Hepatocyte (in vitro differentiated cells): Measurements from ENCODE around the gene ADGRB3. TPM values are rescaled to one million over a fixed set of nuclear protein-coding genes. Genes with fewer than 3 reads are reported as not detected.
"Not testable (repeated sequence)": the region's sequence is repeated elsewhere in the genome, so short reads cannot be mapped to it uniquely, and the experiment has no call there.

Experiments used
- DNase-seq: peaks from one replicate; pipeline ENCODE4 v3.0.0-alpha.2; 2016; ENCODE audit warnings: low spot score
- H2AFZ ChIP-seq: fragments of 200-600 bp; sonication (generic); 2 replicates; pipeline ENCODE4 v1.6.0; 2016; ENCODE audit warnings: antibody characterized with exemption, mild to moderate bottlenecking
- H3K27ac ChIP-seq: fragments of 200-600 bp; sonication (generic); 2 replicates; pipeline ENCODE4 v1.5.1; 2016; ENCODE audit warnings: mild to moderate bottlenecking
- H3K27me3 ChIP-seq: fragments of 200-600 bp; sonication (generic); 2 replicates; pipeline ENCODE4 v1.6.1; 2016
- H3K36me3 ChIP-seq: fragments of 200-600 bp; sonication (generic); replicated peaks from 2 replicates; pipeline ENCODE4 v1.5.1; 2016; ENCODE audit warnings: low read depth; ENCODE audit not compliant: insufficient read depth
- H3K4me1 ChIP-seq: fragments of 200-600 bp; sonication (generic); 2 replicates; pipeline ENCODE4 v1.5.1; 2016; ENCODE audit warnings: mild to moderate bottlenecking, moderate library complexity; ENCODE audit not compliant: insufficient read depth
- H3K4me2 ChIP-seq: fragments of 200-600 bp; sonication (generic); 2 replicates; pipeline ENCODE4 v1.6.0; 2016
- H3K4me3 ChIP-seq: fragments of 200-600 bp; sonication (generic); 2 replicates; pipeline ENCODE4 v1.5.1; 2016; ENCODE audit warnings: mild to moderate bottlenecking
- H3K79me2 ChIP-seq: fragments of 200-600 bp; sonication (generic); 2 replicates; pipeline ENCODE4 v1.6.0; 2017; ENCODE audit warnings: mild to moderate bottlenecking
- H3K9me2 ChIP-seq: fragments of 200-600 bp; sonication (generic); replicated peaks from 2 replicates; pipeline ENCODE4 v1.6.0; 2017; ENCODE audit warnings: mild to moderate bottlenecking; ENCODE audit not compliant: insufficient read depth
- H3K9me3 ChIP-seq: fragments of 200-600 bp; sonication (generic); 2 replicates; pipeline ENCODE4 v1.5.1; 2016; ENCODE audit warnings: low read depth, mild to moderate bottlenecking
- H4K20me1 ChIP-seq: fragments of 200-600 bp; sonication (generic); 2 replicates; pipeline ENCODE4 v1.6.0; 2016; ENCODE audit warnings: mild to moderate bottlenecking; ENCODE audit not compliant: insufficient read depth, poor library complexity, severe bottlenecking
- CTCF ChIP-seq: fragments of 200-600 bp; sonication (generic); IDR thresholded peaks from 2 replicates; pipeline ENCODE4 v1.5.1; 2016; ENCODE audit warnings: antibody characterized with exemption, mild to moderate bottlenecking; ENCODE audit not compliant: poor library complexity
- EZH2 ChIP-seq: fragments of 200-600 bp; sonication (generic); IDR thresholded peaks from 2 replicates; pipeline ENCODE4 v1.6.1; 2016; ENCODE audit warnings: antibody characterized with exemption, mild to moderate bottlenecking, borderline replicate concordance
- EZH2phosphoT487 ChIP-seq: fragments of 200-600 bp; sonication (generic); IDR thresholded peaks from one replicate; pipeline ENCODE4 v1.6.1; 2018; ENCODE audit warnings: antibody characterized with exemption, mild to moderate bottlenecking, low read depth, moderate library complexity; ENCODE audit not compliant: unreplicated experiment, severe bottlenecking
- WGBS: methylation state at CpG from one replicate; pipeline ENCODE4 v1.1.6; 2016; ENCODE audit warnings: low lambda C conversion rate; ENCODE audit errors: missing lambda C conversion rate; 5-methylcytosine and 5-hydroxymethylcytosine counted together
- polyA plus RNA-seq: library from polyadenylated mRNA; unstranded; fragments of >200 nt; fragmentation: Nextera tagmentation; extraction: Ambion mirVana; gene quantifications from 2 replicates; pipeline ENCODE4 v1.2.1, GENCODE V29; 2016
- total RNA-seq: library from RNA; depleted of rRNA; stranded (reverse); fragments of >200 nt; gene quantifications from 2 replicates; pipeline ENCODE4 v1.2.3, GENCODE V29; 2014

Gene ADGRB3
- total and polyA plus RNA-seq, 2 experiments from 2014 or later = 0.17 to 2.2 TPM

DNA sequence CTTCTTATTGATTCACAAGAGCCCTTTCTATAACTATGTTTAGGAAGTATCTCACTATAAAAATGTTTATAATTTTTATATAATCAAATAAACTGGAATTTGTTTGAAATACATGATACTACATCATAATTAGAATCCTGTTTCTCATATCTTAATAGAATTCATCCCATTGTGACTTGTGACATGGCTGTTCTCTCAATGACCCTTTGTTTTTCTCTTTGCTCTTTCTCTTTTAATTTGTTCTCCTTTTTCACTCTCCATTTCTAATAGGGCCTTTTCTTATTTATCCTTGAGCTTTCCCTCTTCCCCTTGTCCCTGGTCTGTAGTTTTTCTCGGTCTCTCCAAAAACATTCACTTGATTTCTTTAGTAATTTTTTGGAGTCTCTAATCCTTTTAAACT lies 111.3 kb downstream of the ADGRB3 start:
- TF ChIP-seq CTCF (no peak), EZH2 (no peak), EZH2phosphoT487 (no peak)
- no peaks in the 10 kb centered on the region for H3K9me3 ChIP-seq
- 94% methylated on average over 1 of the region's 1 CpG for WGBS

DNA sequence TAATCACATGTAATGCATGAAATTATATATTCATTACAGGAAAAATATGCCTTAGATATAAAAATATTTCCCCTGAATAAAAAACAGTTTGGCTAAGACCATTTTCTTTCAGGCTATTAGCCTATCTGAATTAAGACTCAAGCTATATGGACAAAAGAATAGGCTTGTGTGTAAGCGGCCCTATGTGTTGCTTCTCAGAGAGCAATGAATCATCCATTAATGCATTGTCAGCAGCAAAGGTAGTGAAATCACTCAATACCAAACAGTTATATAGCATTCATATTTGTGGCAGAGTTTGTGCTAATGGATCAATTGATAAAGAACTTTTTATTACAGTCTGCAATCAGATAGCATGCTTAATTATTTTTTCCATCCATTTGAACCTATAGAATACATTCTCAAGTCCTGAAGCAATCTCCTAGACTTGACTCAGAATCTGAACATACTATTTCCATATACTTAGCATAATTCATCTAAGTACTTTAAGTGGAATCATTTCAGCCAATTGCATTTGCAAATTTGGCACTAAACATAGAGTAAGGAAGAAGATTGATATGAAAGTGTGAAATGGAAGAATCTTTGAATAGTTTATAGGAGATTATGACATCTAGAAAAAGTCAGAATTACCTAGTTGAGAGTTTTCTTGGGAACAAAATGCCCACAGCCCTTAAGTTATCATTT lies 112.2 kb downstream of the ADGRB3 start:
- Histone ChIP-seq H3K27ac (no peak overlapping the region), H3K4me3 (no peak overlapping the region), H3K4me2 (no peak overlapping the region), H3K79me2 (no peaks in the 10 kb centered on the region), H3K9me3 (no peaks in the 10 kb centered on the region), H4K20me1 (no peaks in the 10 kb centered on the region), H3K36me3 (no peaks in the 10 kb centered on the region), H3K27me3 (no peaks in the 10 kb centered on the region), H3K4me1 (no peaks in the 10 kb centered on the region), H3K9me2 (no peaks in the 10 kb centered on the region), H2AFZ (no peak overlapping the region)
- TF ChIP-seq CTCF = no peak
- no peak for TF ChIP-seq EZH2
- no peak for TF ChIP-seq EZH2phosphoT487
- no peak for DNase-seq
- 78% methylated on average over 1 of the region's 1 CpG for WGBS

More for the DNA sequence above, 111.3 kb downstream of the ADGRB3 start:
- Histone ChIP-seq H3K79me2 (no peaks in the 10 kb centered on the region), H3K36me3 (no peaks in the 10 kb centered on the region), H4K20me1 (no peaks in the 10 kb centered on the region), H3K9me2 (no peaks in the 10 kb centered on the region), H3K27me3 (no peaks in the 10 kb centered on the region), H3K4me1 (no peaks in the 10 kb centered on the region), H3K27ac (no peak overlapping the region), H3K4me2 (no peak overlapping the region), H2AFZ (no peak overlapping the region), H3K4me3 (no peak overlapping the region)
- DNase-seq = no peak

DNA sequence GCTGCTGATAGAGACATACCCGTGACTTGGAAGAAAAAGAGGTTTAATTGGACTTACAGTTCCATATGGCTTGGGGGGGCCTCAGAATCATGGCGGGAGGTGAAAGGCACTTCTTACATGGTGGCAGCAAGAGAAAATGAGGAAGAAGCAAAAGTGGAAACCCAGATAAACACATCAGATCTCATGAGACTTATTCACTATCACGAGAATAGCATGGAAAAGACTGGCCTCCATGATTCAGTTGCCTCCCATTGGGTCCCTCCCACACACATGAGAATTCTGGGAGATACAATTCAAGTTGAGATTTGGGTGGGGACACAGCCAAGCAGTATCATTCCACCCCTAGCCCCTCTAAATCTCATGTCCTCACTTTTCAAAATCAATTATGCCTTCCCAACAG lies 112.8 kb downstream of the ADGRB3 start:
- WGBS = 85% methylated on average over 3 of the region's 3 CpGs
- not testable (repeated sequence) for H4K20me1 ChIP-seq

GRCh38 chr6:68754681-68755213 lies 119.7 kb downstream of the ADGRB3 start:
- Histone ChIP-seq H3K27me3 (no peaks in the 10 kb centered on the region), H3K9me3 (no peaks in the 10 kb centered on the region), H4K20me1 (no peaks in the 10 kb centered on the region), H3K9me2 (no peaks in the 10 kb centered on the region), H3K4me3 (no peak overlapping the region), H3K27ac (no peak overlapping the region), H3K4me2 (no peak overlapping the region), H3K36me3 (no peaks in the 10 kb centered on the region), H3K79me2 (no peaks in the 10 kb centered on the region), H2AFZ (no peak overlapping the region), H3K4me1 (no peaks in the 10 kb centered on the region)
- no peak for DNase-seq
- no peak for TF ChIP-seq EZH2phosphoT487
- TF ChIP-seq EZH2 = no peak
- no peak for TF ChIP-seq CTCF

More for the DNA sequence above, 112.8 kb downstream of the ADGRB3 start:
- not testable (repeated sequence) for H3K9me2 ChIP-seq, DNase-seq, H3K4me2 ChIP-seq, H3K4me1 ChIP-seq, H3K4me3 ChIP-seq, H3K9me3 ChIP-seq, H3K27ac ChIP-seq, H2AFZ ChIP-seq, H3K79me2 ChIP-seq, H3K27me3 ChIP-seq, H3K36me3 ChIP-seq
